ENCODE data around the gene SF1. TPM values are rescaled to one million over a fixed set of nuclear protein-coding genes. Genes with fewer than 3 reads are reported as not detected.

The SF1 gene
- total and polyA plus RNA-seq, 10 donors = 54.2 to 585 (median 443) TPM

DNA sequence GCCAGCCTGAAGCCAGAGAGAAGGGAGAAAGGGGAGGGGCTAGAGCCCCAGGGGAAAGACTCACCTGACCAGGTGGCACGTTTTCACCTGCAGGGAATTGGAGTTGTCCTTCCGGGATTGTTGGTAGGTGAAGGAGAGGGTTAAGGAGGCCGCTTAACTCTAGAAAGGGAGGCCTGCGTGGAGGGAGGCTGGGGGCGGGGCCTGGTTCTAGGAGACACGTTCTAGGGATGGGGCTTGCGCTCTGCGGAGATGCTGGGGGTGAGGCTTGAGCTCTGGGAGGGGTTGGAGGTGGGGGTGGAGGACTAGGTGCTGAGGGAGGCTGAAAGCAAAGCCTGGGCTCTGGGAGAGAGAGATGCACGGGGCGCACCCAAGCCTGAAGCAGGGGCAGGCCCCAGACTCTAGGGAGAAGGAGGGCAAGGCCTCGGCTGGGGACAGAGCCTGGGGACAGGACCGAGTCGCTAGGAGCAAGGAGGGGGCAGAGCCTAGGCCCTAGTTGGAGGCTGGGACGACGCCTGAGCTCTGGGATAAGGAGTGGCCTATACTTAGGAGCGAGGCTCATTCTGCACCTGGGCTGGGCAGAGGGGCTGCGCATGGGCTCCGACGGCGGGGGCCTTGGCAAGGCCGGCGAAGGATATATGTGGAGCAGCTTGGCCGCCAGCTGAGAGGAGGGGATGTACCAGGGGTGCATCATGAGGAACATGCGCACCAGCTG lies 36.8 kb downstream of the SF1 start:
- WGBS, 5 donors = 73 to 81% (median 75%) methylated on average over 24 of the region's 24 CpGs
- H3K9me3 ChIP-seq = no peaks in the 10 kb centered on the region
- DNase-seq = peak; percentile 84
- H3K27me3 ChIP-seq (replicated peaks in 1 of 7) = peaks cover 0 to 7% (median 0%) of the 10 kb centered on the region in 7 donors
- intact Hi-C loops (cut with DNase I; ENCODE audit: low total_unique reads) = no loop called here
- TF ChIP-seq POLR2AphosphoS5 (IDR thresholded peaks at IDR 0.05) = peak in 1 of 3 donors; percentile 42
- TF ChIP-seq POLR2A (IDR thresholded peaks at IDR 0.05) = no peak
- H3K4me1 ChIP-seq = peaks cover 27 to 78% (median 54%) of the 10 kb centered on the region in 6 donors
- H3K27ac ChIP-seq = peak overlapping the region in 7 of 8 donors; percentile 95 to 100 (median 97)
- peak overlapping the region; percentile 63 to 96 (median 76) for H3K4me3 ChIP-seq
- peaks cover 0 to 55% (median 41%) of the 10 kb centered on the region in 6 donors for H3K36me3 ChIP-seq

DNA sequence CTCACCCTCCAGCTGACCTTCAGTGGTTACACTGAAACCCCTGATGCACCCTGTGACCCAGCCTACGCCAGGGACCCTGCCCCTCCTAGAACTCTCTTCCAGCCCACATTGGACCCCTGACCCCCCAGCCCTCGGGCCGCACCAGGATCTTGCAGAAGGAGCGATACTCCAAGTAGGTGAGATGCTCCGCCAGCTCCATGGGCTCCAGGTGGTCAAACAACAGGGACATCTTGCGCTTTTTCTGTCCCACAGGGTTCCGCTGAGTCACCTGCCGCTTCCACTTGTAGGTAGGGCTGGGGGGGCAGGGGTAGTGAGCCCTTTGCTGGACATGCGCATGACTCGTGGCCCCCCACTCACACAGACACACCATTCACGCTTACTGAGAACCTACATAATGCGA lies 38.5 kb downstream of the SF1 start:
- DNase-seq = peak; percentile 73
- Histone ChIP-seq H3K4me1 (peaks cover 17 to 74% (median 38%) of the 10 kb centered on the region in 6 donors), H3K27ac (no peak overlapping the region), H3K4me3 (no peak overlapping the region), H3K36me3 (peaks cover 0 to 71% (median 58%) of the 10 kb centered on the region in 6 donors), H3K27me3 (replicated peaks in 1 of 7) (peaks cover 0 to 7% (median 0%) of the 10 kb centered on the region in 7 donors), H3K9me3 (no peaks in the 10 kb centered on the region)
- intact Hi-C loops (cut with DNase I; ENCODE audit: low total_unique reads) = no loop called here
- 93 to 96% (median 94%) methylated on average over 9 to 12 of the region's 12 CpGs for WGBS, 5 donors
- TF ChIP-seq, protein P1, sequence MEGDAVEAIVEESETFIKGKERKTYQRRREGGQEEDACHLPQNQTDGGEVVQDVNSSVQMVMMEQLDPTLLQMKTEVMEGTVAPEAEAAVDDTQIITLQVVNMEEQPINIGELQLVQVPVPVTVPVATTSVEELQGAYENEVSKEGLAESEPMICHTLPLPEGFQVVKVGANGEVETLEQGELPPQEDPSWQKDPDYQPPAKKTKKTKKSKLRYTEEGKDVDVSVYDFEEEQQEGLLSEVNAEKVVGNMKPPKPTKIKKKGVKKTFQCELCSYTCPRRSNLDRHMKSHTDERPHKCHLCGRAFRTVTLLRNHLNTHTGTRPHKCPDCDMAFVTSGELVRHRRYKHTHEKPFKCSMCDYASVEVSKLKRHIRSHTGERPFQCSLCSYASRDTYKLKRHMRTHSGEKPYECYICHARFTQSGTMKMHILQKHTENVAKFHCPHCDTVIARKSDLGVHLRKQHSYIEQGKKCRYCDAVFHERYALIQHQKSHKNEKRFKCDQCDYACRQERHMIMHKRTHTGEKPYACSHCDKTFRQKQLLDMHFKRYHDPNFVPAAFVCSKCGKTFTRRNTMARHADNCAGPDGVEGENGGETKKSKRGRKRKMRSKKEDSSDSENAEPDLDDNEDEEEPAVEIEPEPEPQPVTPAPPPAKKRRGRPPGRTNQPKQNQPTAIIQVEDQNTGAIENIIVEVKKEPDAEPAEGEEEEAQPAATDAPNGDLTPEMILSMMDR (IDR thresholded peaks at IDR 0.05 in 8 of 11, conservative IDR thresholded peaks at IDR 0.05 in 3 of 11) = no peak
- TF ChIP-seq POLR2A (IDR thresholded peaks at IDR 0.05) (no peak), POLR2AphosphoS5 (IDR thresholded peaks at IDR 0.05) (peak in 1 of 3 donors; percentile 6)

DNA sequence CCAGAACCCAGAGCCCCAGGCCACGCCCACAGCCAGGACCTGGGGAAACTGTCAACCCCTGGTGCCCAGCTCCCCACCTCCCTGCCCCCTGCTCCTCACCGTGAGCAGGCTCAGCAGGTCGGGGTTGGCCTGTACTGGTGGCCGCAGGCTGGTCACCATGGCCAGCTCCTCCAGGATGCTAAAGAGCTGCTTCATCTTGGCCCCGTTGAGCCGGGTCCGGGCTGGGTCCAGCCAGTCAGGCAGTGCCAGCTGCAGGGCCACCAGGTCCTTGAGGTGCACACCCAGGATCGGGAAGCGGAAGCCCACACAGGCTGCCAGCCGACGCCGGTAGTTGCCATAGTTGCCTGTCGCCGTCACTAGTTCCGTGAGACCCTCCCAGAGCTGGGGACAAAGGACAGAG lies 41.7 kb downstream of the SF1 start:
- no peaks in the 10 kb centered on the region for H3K27me3 ChIP-seq (replicated peaks in 1 of 7)
- intact Hi-C loops (cut with DNase I; ENCODE audit: low total_unique reads) = no loop called here
- peaks cover 0 to 61% (median 11%) of the 10 kb centered on the region in 6 donors for H3K4me1 ChIP-seq
- peaks cover 0 to 100% (median 83%) of the 10 kb centered on the region in 6 donors for H3K36me3 ChIP-seq
- 93 to 96% (median 95%) methylated on average over 11 to 15 of the region's 15 CpGs for WGBS, 5 donors
- TF ChIP-seq, protein P1 (IDR thresholded peaks at IDR 0.05 in 8 of 11, conservative IDR thresholded peaks at IDR 0.05 in 3 of 11) = no peak
- TF ChIP-seq POLR2AphosphoS5 (IDR thresholded peaks at IDR 0.05) = peak in 2 of 3 donors; percentile 11 to 58
- DNase-seq = peak; percentile 69
- no peak overlapping the region for H3K4me3 ChIP-seq
- no peak overlapping the region for H3K27ac ChIP-seq
- H3K9me3 ChIP-seq = no peaks in the 10 kb centered on the region

DNA sequence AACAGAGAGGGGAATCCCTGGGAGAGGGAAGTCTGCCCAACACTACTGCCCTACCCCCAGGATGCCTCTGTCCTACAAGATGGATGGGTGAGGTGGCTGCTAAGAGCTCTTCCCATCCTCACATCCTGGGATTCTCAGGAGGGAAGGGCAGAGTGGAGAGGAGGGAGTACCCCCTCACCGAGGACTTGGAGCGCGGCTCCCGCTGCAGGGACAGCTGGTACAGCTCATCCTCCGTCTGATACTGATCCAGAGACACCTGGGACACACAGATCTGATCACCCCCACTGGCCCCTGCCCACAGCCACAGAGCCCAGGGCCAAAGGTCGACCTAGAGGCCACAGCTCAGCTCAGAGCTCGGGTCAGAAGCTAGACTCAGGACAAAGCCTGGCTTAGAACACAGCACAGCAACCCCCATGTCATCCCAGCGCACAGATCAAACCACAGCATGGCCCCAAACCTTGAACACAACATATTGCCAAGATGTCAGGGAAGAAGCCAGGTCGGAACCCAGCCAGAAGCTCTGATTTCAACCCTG lies 42.5 kb downstream of the SF1 start:
- TF ChIP-seq, protein P1 (IDR thresholded peaks at IDR 0.05 in 8 of 11, conservative IDR thresholded peaks at IDR 0.05 in 3 of 11) = no peak
- Histone ChIP-seq H3K9me3 (no peaks in the 10 kb centered on the region), H3K4me1 (peaks cover 0 to 53% (median 3%) of the 10 kb centered on the region in 6 donors), H3K27me3 (replicated peaks in 1 of 7) (no peaks in the 10 kb centered on the region), H3K4me3 (no peak overlapping the region), H3K36me3 (peaks cover 0 to 100% (median 87%) of the 10 kb centered on the region in 6 donors), H3K27ac (peak overlapping the region in 1 of 8 donors; percentile 14)
- intact Hi-C loops (cut with DNase I; ENCODE audit: low total_unique reads) = no loop called here
- DNase-seq = no peak
- 86 to 93% (median 91%) methylated on average over 5 to 9 of the region's 9 CpGs for WGBS, 5 donors
